ENCODE results near the gene SLC12A7. TPM values are rescaled to one million over a fixed set of nuclear protein-coding genes. Genes with fewer than 3 reads are reported as not detected.

SLC12A7 gene
- total and polyA plus RNA-seq, 7 donors, result 2.3 to 22.0 (median 4.5) TPM

- Histone ChIP-seq H3K4me3 (no peak overlapping the region), H3K9me3 (no peaks in the 10 kb centered on the region), H3K4me1 (no peaks in the 10 kb centered on the region), H3K27ac (no peak overlapping the region), H3K27me3 (ENCODE audit: insufficient read depth in 3 of 3, low read length in 2 of 3) (peaks cover 0 to 8% (median 0%) of the 10 kb centered on the region in 3 donors), H3K36me3 (ENCODE audit: insufficient read depth in 1 of 2, low read depth in 1 of 2) (no peaks in the 10 kb centered on the region)
- no peak for TF ChIP-seq CTCF (IDR thresholded peaks at IDR 0.05)
- DNase-seq (peak in 1 of 2 donors; percentile 45), ATAC-seq (no peak)
- 78 to 79% (median 78%) methylated on average over 16 of the region's 16 CpGs for WGBS, 3 donors
- intact Hi-C loops (cut with DNase I), result no loop called here
These were observed 91.4 kb downstream of the SLC12A7 start for GRCh38 chr5:1020452-1020961.

GRCh38 chr5:1019001-1019905, 92.6 kb downstream of the SLC12A7 start:
- Histone ChIP-seq H3K4me3 (no peak overlapping the region), H3K36me3 (ENCODE audit: insufficient read depth in 1 of 2, low read depth in 1 of 2) (no peaks in the 10 kb centered on the region), H3K9me3 (no peaks in the 10 kb centered on the region), H3K27ac (no peak overlapping the region), H3K4me1 (no peaks in the 10 kb centered on the region), H3K27me3 (ENCODE audit: insufficient read depth in 3 of 3, low read length in 2 of 3) (peaks cover 0 to 9% (median 2%) of the 10 kb centered on the region in 3 donors)
- DNase-seq (peak; percentile 9 to 32), ATAC-seq (no peak)
- intact Hi-C loops (cut with DNase I), result no loop called here
- WGBS, 3 donors, result 82 to 85% (median 85%) methylated on average over 37 of the region's 37 CpGs
- no peak for TF ChIP-seq CTCF (IDR thresholded peaks at IDR 0.05)

- H3K36me3 ChIP-seq (ENCODE audit: insufficient read depth in 1 of 2, low read depth in 1 of 2), result no peaks in the 10 kb centered on the region
- no peak for TF ChIP-seq CTCF (IDR thresholded peaks at IDR 0.05)
- ATAC-seq (no peak), DNase-seq (peak; percentile 6 to 32)
- peaks cover 0 to 12% (median 2%) of the 10 kb centered on the region in 3 donors for H3K27me3 ChIP-seq (ENCODE audit: insufficient read depth in 3 of 3, low read length in 2 of 3)
- H3K4me1 ChIP-seq, result no peaks in the 10 kb centered on the region
- no peaks in the 10 kb centered on the region for H3K9me3 ChIP-seq
- H3K27ac ChIP-seq, result no peak overlapping the region
- intact Hi-C loops (cut with DNase I), result no loop called here
- H3K4me3 ChIP-seq, result no peak overlapping the region
- 89 to 96% (median 92%) methylated on average over 8 to 9 of the region's 9 CpGs for WGBS, 3 donors
These were observed 93.3 kb downstream of the SLC12A7 start for GRCh38 chr5:1018596-1018995.

GRCh38 chr5:1017691-1018455, 94.0 kb downstream of the SLC12A7 start:
- H3K27me3 ChIP-seq (ENCODE audit: insufficient read depth in 3 of 3, low read length in 2 of 3), result peaks cover 0 to 19% (median 2%) of the 10 kb centered on the region in 3 donors
- intact Hi-C loops (cut with DNase I), result no loop called here
- no peaks in the 10 kb centered on the region for H3K9me3 ChIP-seq
- H3K4me1 ChIP-seq, result no peaks in the 10 kb centered on the region
- DNase-seq (peak; percentile 8 to 41), ATAC-seq (peak in 1 of 4 donors; percentile 8)
- WGBS, 3 donors, result 93 to 96% (median 94%) methylated on average over 19 of the region's 19 CpGs
- TF ChIP-seq CTCF (IDR thresholded peaks at IDR 0.05), result no peak
- no peak overlapping the region for H3K4me3 ChIP-seq
- H3K27ac ChIP-seq, result no peak overlapping the region
- H3K36me3 ChIP-seq (ENCODE audit: insufficient read depth in 1 of 2, low read depth in 1 of 2), result no peaks in the 10 kb centered on the region
